GM06990 (cell line): Measurements from ENCODE around the gene EMC8.
A peak's percentile ranks its signal among the peaks of the same experiment; 100 is the strongest.

Source experiments
- DNase-seq: peaks from one replicate; pipeline ENCODE4 v3.0.0-alpha.2; 2011; ENCODE audit not compliant: insufficient read length; ENCODE audit errors: extremely low read depth
- H3K27me3 ChIP-seq: replicated peaks from 2 replicates; pipeline ENCODE4 v1.6.0; 2011; ENCODE audit warnings: low read length; ENCODE audit not compliant: control insufficient read depth, insufficient read depth
- H3K36me3 ChIP-seq: 2 replicates; pipeline ENCODE4 v1.5.1; 2011; ENCODE audit warnings: low read length; ENCODE audit not compliant: control insufficient read depth, insufficient read depth
- H3K4me3 ChIP-seq: replicated peaks from 2 replicates; pipeline ENCODE4 v1.5.1; 2011; ENCODE audit warnings: low read depth, mild to moderate bottlenecking, control low read depth, low read length
- TF ChIP-seq, protein P1 (sequence below): IDR thresholded peaks from 2 replicates; pipeline ENCODE4 v1.5.1; 2011; ENCODE audit warnings: low read length, control low read depth, mild to moderate bottlenecking, inconsistent platforms; ENCODE audit not compliant: insufficient read depth, poor library complexity, severe bottlenecking

The EMC8 gene

DNA sequence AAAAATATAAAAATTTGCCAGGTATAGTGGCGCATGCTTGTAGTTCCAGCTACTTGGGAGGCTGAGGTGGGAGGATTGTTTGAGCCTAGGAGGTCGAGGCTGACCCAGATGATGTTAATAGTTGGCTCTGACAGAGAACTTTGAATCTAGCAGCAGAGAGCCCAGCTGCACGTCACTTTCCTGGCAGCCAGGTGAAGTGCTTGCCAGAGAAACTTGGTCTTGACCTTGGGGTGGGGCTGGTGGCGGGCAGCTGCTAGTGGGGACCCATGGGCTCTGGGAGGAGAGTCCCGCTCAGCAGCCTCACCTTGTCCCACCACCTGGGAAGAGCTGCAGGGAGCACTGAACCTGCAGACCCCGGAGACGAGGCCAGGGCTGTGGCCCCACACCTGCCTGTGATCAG is 45.4 kb downstream of the EMC8 start:
- TF ChIP-seq, protein P1, sequence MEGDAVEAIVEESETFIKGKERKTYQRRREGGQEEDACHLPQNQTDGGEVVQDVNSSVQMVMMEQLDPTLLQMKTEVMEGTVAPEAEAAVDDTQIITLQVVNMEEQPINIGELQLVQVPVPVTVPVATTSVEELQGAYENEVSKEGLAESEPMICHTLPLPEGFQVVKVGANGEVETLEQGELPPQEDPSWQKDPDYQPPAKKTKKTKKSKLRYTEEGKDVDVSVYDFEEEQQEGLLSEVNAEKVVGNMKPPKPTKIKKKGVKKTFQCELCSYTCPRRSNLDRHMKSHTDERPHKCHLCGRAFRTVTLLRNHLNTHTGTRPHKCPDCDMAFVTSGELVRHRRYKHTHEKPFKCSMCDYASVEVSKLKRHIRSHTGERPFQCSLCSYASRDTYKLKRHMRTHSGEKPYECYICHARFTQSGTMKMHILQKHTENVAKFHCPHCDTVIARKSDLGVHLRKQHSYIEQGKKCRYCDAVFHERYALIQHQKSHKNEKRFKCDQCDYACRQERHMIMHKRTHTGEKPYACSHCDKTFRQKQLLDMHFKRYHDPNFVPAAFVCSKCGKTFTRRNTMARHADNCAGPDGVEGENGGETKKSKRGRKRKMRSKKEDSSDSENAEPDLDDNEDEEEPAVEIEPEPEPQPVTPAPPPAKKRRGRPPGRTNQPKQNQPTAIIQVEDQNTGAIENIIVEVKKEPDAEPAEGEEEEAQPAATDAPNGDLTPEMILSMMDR = no peak
- Histone ChIP-seq H3K36me3 (no peaks in the 10 kb centered on the region), H3K4me3 (no peak overlapping the region), H3K27me3 (no peaks in the 10 kb centered on the region)
- DNase-seq = no peak

DNA sequence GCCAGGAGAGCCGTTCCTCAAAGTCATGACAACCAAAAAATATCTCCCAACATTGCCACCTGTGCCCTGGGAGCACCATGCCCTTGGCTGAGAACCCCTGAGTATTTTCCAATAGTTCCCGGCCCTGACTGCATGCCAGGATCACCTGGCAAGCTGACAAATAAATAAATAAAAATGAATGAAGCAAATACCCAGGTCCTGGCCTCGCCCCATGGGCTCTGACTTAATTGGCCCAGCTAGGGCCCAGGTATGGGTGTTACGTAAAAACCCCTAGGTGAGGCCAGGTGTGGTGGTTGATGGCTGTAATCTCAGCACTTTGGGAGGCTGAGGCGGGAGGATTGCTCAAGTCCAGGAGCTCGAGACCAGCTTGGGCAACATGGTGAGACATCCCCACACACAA is 45.8 kb downstream of the EMC8 start:
- TF ChIP-seq, protein P1 = no peak
- H3K36me3 ChIP-seq = no peaks in the 10 kb centered on the region
- no peak overlapping the region for H3K4me3 ChIP-seq
- no peaks in the 10 kb centered on the region for H3K27me3 ChIP-seq
- no peak for DNase-seq

DNA sequence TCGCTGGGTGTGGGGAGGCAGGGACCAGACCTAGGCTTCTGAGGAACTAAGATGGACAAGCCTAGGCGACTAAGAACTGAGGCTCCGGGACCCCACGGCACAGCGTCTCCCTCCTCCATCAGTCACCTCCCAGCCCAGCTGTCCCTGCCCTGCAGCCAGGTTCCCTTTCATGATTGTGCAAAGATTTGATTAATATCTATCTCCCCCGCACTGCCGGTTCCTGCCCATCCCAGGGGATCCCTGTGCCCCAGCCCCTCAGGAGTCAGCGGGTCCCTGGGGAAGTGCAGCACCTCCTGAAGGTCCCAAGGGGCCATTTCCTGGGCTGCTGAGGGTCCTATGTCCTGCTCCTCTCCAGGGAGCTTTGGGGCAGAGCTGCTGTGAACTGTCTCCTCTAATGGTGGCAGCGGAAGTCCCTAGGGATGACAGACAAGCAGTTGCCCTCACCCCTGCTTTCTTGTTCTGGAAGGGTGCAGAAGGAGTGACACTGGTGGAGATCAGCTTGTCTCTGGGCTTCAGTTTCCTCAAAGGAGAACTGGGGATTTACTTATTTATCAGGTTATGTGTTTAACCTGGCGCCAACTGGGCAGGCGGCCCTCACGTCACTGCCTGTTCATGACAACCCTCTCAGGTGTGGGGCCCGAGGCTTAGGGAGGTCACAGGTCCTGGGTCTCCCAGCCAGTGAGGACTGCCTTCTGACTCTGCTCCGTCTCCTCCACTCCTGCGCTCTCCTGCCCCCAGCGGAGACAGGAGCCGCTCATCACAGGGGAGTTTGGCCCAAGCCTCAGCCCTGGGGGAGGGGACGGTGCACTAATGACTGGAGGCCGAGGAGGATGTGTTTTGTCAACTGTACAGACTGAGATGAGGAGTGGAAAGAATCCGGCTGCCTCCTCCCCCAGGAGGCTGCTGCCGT is 46.6 kb downstream of the EMC8 start:
- DNase-seq = peak; percentile 77
- H3K4me3 ChIP-seq = no peak overlapping the region; the same call in 1 of the 2 replicates
- no peaks in the 10 kb centered on the region for H3K36me3 ChIP-seq
- TF ChIP-seq, protein P1 = peak; percentile 58
- H3K27me3 ChIP-seq = no peaks in the 10 kb centered on the region

DNA sequence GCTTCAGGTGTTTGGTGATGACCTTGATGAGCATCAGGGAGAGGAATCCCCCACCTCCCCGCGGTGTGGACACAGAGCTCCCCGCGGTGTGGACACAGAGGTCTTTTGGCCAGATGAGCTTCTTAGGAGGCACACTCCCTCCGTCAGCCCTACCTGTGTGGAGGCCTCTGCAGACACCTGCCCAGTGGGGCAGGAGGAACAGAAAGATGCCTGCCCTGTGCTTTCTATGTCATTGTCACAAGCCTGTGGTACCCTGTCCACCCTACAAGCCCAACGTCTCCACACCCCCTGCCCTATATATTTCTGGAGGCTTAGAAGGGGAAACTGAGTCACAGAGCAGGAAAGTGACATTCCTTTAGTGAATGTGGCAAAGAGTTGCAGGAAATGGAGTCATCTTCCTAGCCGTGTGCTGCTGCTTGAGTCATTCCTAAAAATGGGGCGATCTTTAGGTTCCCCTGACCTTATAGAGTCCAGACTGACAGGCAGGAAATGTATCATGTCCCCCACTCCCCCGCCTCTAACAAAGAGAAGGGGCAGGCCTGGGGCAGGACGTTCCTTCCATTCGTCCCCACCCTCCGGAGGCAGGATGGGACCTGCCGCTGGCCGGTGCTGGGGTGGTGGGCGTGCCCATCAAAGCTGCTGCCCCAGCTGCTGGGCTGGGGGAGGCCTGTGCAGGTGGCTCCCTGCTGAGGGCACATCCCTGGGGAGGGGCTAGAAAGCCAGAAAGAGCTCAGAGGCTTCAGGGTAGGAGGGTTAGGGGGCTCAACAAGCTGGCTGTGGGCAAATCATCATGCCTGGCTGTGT is 47.4 kb downstream of the EMC8 start:
- TF ChIP-seq, protein P1 = no peak
- peak; percentile 49 for DNase-seq
- Histone ChIP-seq H3K36me3 (no peaks in the 10 kb centered on the region), H3K4me3 (peak overlapping the region; percentile 43), H3K27me3 (no peaks in the 10 kb centered on the region)

DNA sequence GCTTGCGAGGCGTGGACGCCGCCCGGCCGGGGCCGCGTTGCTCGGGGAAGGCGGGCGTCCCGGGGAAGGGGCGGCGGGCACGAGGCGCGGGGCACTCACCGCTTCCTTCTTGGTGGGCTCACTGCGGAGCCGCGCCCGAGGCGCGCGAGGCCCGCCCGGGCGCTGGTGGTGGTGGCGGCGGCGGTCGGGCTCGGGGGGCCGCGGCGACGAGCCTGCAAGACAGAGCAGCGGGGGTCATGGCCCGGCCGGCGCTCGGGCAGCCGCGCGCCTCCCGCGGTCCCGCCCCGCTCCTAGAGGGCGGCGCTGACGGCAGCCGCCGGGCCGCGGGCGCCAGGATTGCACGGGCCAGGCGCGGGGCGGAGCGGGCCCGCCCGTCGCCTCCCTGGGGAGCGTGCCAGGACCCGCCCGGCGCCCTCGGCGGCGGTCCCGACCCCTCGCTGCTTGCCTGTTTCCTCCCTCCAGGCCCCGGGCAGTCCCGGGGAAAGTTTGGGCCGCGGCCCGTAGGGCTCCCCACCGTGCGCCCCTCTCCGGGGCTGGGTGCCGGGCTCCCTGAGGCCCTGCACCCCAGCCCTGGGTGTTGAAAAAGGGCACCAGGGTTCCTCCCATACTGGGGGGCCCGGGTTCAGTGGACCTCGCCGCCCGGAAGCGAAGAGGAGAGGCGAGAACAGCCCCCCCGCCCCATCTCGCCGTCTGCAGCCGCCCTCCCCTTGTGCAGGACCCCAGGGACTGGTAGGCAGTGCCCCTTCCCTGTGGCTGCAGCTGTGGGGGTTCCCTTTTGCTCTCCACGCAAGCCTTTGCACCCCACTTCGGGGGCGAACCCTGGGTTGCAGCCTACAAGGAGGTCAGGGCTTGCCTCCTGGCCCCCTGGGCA is 48.3 kb downstream of the EMC8 start, which contains the start of gene C16orf74:
Gene C16orf74, minus strand, starts transcription at position 270 of the 871 bp plus-strand sequence. CDS start 15,879 bp downstream, outside the sequence.
- DNase-seq = peak; percentile 68
- Histone ChIP-seq H3K36me3 (no peaks in the 10 kb centered on the region; the same call in 1 of the 2 replicates), H3K4me3 (peak within 1 kb of the TSS; percentile 70), H3K27me3 (no peaks in the 10 kb centered on the region)
- TF ChIP-seq, protein P1 = no peak
